ENCODE measurements around the gene ARHGEF2. TPM values are rescaled to one million over a fixed set of nuclear protein-coding genes. Genes with fewer than 3 reads are reported as not detected.
A peak's percentile ranks its signal among the peaks of the same experiment; 100 is the strongest.
"Not testable (repeated sequence)": the region's sequence is repeated elsewhere in the genome, so short reads cannot be mapped to it uniquely, and the experiment has no call there.

ARHGEF2 gene
- total and polyA plus RNA-seq, 8 donors: 10.3 to 39.0 (median 20.3) TPM

GRCh38 chr1:155931332-155932038 lies 46.9 kb downstream of the ARHGEF2 start:
- Histone ChIP-seq H3K4me3 (peak overlapping the region in 3 of 4 donors; percentile 8 to 83 (median 14)), H3K27ac (no peak overlapping the region), H3K27me3 (no peaks in the 10 kb centered on the region), H3K36me3 (peaks cover 0 to 50% (median 17%) of the 10 kb centered on the region in 3 donors), H3K4me1 (peaks cover 22 to 38% (median 30%) of the 10 kb centered on the region in 3 donors), H3K9me3 (no peaks in the 10 kb centered on the region)
- WGBS, 2 donors: 41 to 54% methylated on average over 7 of the region's 7 CpGs
- DNase-seq (no peak), FAIRE-seq (no peak), ATAC-seq (no peak)
- TF ChIP-seq, protein P1, sequence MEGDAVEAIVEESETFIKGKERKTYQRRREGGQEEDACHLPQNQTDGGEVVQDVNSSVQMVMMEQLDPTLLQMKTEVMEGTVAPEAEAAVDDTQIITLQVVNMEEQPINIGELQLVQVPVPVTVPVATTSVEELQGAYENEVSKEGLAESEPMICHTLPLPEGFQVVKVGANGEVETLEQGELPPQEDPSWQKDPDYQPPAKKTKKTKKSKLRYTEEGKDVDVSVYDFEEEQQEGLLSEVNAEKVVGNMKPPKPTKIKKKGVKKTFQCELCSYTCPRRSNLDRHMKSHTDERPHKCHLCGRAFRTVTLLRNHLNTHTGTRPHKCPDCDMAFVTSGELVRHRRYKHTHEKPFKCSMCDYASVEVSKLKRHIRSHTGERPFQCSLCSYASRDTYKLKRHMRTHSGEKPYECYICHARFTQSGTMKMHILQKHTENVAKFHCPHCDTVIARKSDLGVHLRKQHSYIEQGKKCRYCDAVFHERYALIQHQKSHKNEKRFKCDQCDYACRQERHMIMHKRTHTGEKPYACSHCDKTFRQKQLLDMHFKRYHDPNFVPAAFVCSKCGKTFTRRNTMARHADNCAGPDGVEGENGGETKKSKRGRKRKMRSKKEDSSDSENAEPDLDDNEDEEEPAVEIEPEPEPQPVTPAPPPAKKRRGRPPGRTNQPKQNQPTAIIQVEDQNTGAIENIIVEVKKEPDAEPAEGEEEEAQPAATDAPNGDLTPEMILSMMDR (IDR thresholded peaks at IDR 0.05): no peak
- intact Hi-C loops (cut with DNase I): no loop called here

- WGBS, 2 donors: 26 to 36% methylated on average over 10 of the region's 10 CpGs
- H3K4me3 ChIP-seq: peak overlapping the region in 2 of 4 donors; percentile 14 to 83
- H3K27ac ChIP-seq; H3K9me3 ChIP-seq; DNase-seq; FAIRE-seq; H3K27me3 ChIP-seq; ATAC-seq; intact Hi-C loops (cut with DNase I): not testable (repeated sequence)
- peaks cover 0 to 57% (median 24%) of the 10 kb centered on the region in 3 donors for H3K36me3 ChIP-seq
- H3K4me1 ChIP-seq: peaks cover 22 to 38% (median 30%) of the 10 kb centered on the region in 3 donors
These were observed 47.6 kb downstream of the ARHGEF2 start for GRCh38 chr1:155930725-155931124.

- ATAC-seq: no peak
- intact Hi-C loops (cut with DNase I): no loop called here
- peaks cover 22 to 38% (median 30%) of the 10 kb centered on the region in 3 donors for H3K4me1 ChIP-seq
- DNase-seq: no peak
- no peak overlapping the region for H3K27ac ChIP-seq
- H3K36me3 ChIP-seq: peaks cover 3 to 74% (median 39%) of the 10 kb centered on the region in 3 donors
- 51 to 53% methylated on average over 5 of the region's 5 CpGs for WGBS, 2 donors
- FAIRE-seq: no peak
- no peak overlapping the region for H3K4me3 ChIP-seq
- H3K9me3 ChIP-seq: no peaks in the 10 kb centered on the region
- TF ChIP-seq, protein P1 (IDR thresholded peaks at IDR 0.05): no peak
- no peaks in the 10 kb centered on the region for H3K27me3 ChIP-seq
These were observed 49.3 kb downstream of the ARHGEF2 start for GRCh38 chr1:155929057-155929456.

DNA sequence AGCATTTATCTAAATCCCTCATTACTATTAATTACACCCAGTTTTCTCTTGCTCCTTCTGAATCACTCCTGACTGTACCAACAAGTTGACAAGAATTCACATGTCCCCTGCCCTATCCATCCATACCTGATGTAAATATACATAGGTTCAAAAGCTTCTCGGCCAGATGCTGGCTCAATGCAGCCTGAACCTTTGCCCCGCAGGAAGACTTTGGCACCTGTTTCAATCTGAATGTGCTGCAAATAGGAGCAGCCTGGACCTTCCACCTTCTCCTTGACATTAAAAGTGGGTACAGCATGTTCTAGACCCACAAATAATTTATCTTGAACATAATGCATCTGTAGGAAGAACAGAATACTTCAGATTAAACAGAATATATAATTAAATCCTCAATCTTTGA lies 52.8 kb downstream of the ARHGEF2 start:
- Histone ChIP-seq H3K4me1 (peaks cover 0 to 7% (median 6%) of the 10 kb centered on the region in 3 donors), H3K27ac (no peak overlapping the region), H3K4me3 (no peak overlapping the region), H3K9me3 (no peaks in the 10 kb centered on the region), H3K27me3 (no peaks in the 10 kb centered on the region), H3K36me3 (peaks cover 9 to 97% (median 62%) of the 10 kb centered on the region in 3 donors)
- no peak for DNase-seq
- WGBS, 2 donors: 88% methylated on average over 2 of the region's 2 CpGs
- FAIRE-seq: no peak
- no peak for ATAC-seq
- TF ChIP-seq, protein P1 (IDR thresholded peaks at IDR 0.05): no peak
- intact Hi-C loops (cut with DNase I): no loop called here

- no peaks in the 10 kb centered on the region for H3K27me3 ChIP-seq
- H3K4me1 ChIP-seq: no peaks in the 10 kb centered on the region
- no peaks in the 10 kb centered on the region for H3K9me3 ChIP-seq
- no peak for FAIRE-seq
- intact Hi-C loops (cut with DNase I): no loop called here
- TF ChIP-seq, protein P1 (IDR thresholded peaks at IDR 0.05): no peak
- ATAC-seq: peak in 1 of 4 donors; percentile 50
- H3K4me3 ChIP-seq: no peak overlapping the region
- H3K36me3 ChIP-seq: peaks cover 17 to 94% (median 63%) of the 10 kb centered on the region in 3 donors
- H3K27ac ChIP-seq: no peak overlapping the region
- WGBS, 2 donors: 82 to 92% methylated on average over 3 of the region's 3 CpGs
- DNase-seq: no peak
These were observed 57.6 kb downstream of the ARHGEF2 start for GRCh38 chr1:155920717-155921116.
